Ishikawa (cell line): ENCODE measurements around the gene SELENOV.

Experiments used
- TCF12 ChIP-seq: IDR thresholded peaks from 2 replicates; pipeline ENCODE4 v1.6.1; 2012; ENCODE audit warnings: low read depth
- USF1 ChIP-seq: IDR thresholded peaks from 2 replicates; pipeline ENCODE4 v1.6.1; 2012
- YY1 ChIP-seq: IDR thresholded peaks from 2 replicates; pipeline ENCODE4 v1.6.1; 2012; ENCODE audit warnings: low read depth

GRCh38 chr19:39472746-39473442 is 42.0 kb upstream of the SELENOV start:
- TF ChIP-seq YY1 (no peak), TCF12 (no peak), USF1 (no peak)
